Prostate gland (tissue), 2 donors: ENCODE results near the gene PRDM11. TPM values are rescaled to one million over a fixed set of nuclear protein-coding genes. Genes with fewer than 3 reads are reported as not detected.

Experiments used
- DNase-seq: peaks from one replicate; pipeline ENCODE4 v3.0.0-alpha.2; 2019; ENCODE audit warnings: low spot score
- H3K27ac ChIP-seq, 2 donors: fragments of 200-600 bp; sonication (generic); 2 replicates each; pipeline ENCODE4 v1.5.1; 2017 to 2019
- H3K27me3 ChIP-seq: fragments of 200-600 bp; sonication (generic); replicated peaks from 2 replicates; pipeline ENCODE4 v1.5.1; 2019; ENCODE audit not compliant: insufficient read depth
- H3K36me3 ChIP-seq, 2 donors: fragments of 200-600 bp; sonication (generic); 1 replicate in 1 of 2; 2 replicates in 1 of 2; pipeline versions ENCODE4 v1.5.1 to v1.8.1; 2017 to 2019
- H3K4me1 ChIP-seq: fragments of 200-600 bp; sonication (generic); replicated peaks from 2 replicates; pipeline ENCODE4 v1.5.1; 2019
- H3K4me3 ChIP-seq, 2 donors: fragments of 200-600 bp; sonication (generic); 2 replicates each; pipeline ENCODE4 v1.5.1; 2017 to 2019
- H3K9me3 ChIP-seq: fragments of 200-600 bp; sonication (generic); 2 replicates; pipeline ENCODE4 v1.5.1; 2017
- POLR2A ChIP-seq: fragments of 450-650 bp; IDR thresholded peaks from one replicate; pipeline ENCODE4 v1.6.1; 2016; ENCODE audit warnings: antibody characterized with exemption, mild to moderate bottlenecking
- POLR2AphosphoS5 ChIP-seq: sonication (generic); formaldehyde crosslinking; IDR thresholded peaks from one replicate; pipeline ENCODE4 v1.6.1; 2017; ENCODE audit warnings: antibody characterized with exemption
- WGBS: methylation state at CpG from one replicate; pipeline ENCODE4 v1.1.5; 2018; 5-methylcytosine and 5-hydroxymethylcytosine counted together
- intact Hi-C: fragments of 100-400 bp; cut with DNase I; formaldehyde crosslinking; loops from one replicate; pipeline ENCODE4 v1.14.2; 2022
- total RNA-seq, 2 donors: library from RNA; depleted of rRNA; stranded (reverse); fragments of >200 nt; gene quantifications; one replicate each; pipeline ENCODE4 v1.1.0, GENCODE V29; 2016
- TF ChIP-seq, protein P1 (sequence below), 4 experiments: fragments of 200-600 bp in 2 of 4; fragments of 450-650 bp in 2 of 4; sonication (generic) in 2 of 4; IDR thresholded peaks; 1 replicate in 3 of 4; 2 replicates in 1 of 4; pipeline ENCODE4 v1.5.1; 2016 to 2019; ENCODE audit warnings: antibody characterized with exemption in 4 of 4, mild to moderate bottlenecking in 2 of 4, moderate library complexity in 2 of 4

PRDM11 gene
- total RNA-seq, 2 donors from 2014 or later = 13.1 to 15.3 TPM

DNA sequence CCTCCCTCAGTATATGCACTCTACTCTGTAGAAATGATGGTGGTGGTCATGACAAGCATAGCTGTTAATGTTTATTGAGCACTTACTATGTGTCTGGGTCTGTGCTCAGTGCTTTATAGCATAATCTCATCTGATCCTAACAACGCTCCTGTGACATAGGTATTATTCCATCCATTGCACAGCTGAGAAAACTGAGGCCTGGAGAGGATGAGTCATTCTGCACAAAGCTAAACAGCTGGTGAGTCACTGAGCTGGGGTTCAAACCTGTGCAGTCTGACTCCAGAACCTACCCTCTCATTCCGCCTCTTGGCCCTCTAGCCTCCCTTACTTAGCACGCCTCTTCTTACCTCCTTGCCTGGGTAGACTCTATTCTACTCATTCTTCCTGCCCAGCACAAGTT, 41.7 kb downstream of the PRDM11 start:
- TF ChIP-seq POLR2AphosphoS5 (no peak), POLR2A (no peak)
- TF ChIP-seq, protein P1, sequence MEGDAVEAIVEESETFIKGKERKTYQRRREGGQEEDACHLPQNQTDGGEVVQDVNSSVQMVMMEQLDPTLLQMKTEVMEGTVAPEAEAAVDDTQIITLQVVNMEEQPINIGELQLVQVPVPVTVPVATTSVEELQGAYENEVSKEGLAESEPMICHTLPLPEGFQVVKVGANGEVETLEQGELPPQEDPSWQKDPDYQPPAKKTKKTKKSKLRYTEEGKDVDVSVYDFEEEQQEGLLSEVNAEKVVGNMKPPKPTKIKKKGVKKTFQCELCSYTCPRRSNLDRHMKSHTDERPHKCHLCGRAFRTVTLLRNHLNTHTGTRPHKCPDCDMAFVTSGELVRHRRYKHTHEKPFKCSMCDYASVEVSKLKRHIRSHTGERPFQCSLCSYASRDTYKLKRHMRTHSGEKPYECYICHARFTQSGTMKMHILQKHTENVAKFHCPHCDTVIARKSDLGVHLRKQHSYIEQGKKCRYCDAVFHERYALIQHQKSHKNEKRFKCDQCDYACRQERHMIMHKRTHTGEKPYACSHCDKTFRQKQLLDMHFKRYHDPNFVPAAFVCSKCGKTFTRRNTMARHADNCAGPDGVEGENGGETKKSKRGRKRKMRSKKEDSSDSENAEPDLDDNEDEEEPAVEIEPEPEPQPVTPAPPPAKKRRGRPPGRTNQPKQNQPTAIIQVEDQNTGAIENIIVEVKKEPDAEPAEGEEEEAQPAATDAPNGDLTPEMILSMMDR (IDR thresholded peaks at IDR 0.05) = no peak
- Histone ChIP-seq H3K36me3 (no peaks in the 10 kb centered on the region), H3K27me3 (no peaks in the 10 kb centered on the region), H3K4me3 (no peak overlapping the region), H3K9me3 (no peaks in the 10 kb centered on the region), H3K27ac (no peak overlapping the region), H3K4me1 (no peaks in the 10 kb centered on the region)
- intact Hi-C loops = no loop called here
- DNase-seq = no peak
- WGBS = 99% methylated on average over 3 of the region's 3 CpGs

DNA sequence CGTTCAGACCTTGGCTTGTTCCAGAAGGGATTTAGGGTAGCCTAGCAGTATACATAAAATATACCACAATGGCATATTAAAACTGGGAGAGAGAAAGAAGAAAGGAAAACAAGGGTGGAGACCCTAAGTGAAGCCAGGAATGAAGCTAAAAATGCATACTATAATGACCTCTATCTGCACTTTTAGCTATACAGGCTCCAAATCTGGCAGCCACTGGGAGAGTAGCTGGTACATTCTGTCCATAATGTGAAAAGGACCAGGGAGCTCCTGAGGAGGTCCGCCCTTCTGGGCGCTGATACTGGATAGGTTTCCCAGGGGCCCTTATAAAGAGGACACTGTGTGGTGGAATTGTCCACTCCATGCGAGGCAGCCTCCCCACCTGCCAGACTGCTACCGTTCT, 42.8 kb downstream of the PRDM11 start:
- Histone ChIP-seq H3K4me3 (no peak overlapping the region), H3K27ac (no peak overlapping the region), H3K36me3 (no peaks in the 10 kb centered on the region), H3K27me3 (no peaks in the 10 kb centered on the region), H3K4me1 (no peaks in the 10 kb centered on the region), H3K9me3 (no peaks in the 10 kb centered on the region)
- TF ChIP-seq POLR2AphosphoS5 = no peak
- TF ChIP-seq POLR2A = no peak
- intact Hi-C loops = no loop called here
- WGBS = 80% methylated on average over 5 of the region's 5 CpGs
- DNase-seq = no peak

DNA sequence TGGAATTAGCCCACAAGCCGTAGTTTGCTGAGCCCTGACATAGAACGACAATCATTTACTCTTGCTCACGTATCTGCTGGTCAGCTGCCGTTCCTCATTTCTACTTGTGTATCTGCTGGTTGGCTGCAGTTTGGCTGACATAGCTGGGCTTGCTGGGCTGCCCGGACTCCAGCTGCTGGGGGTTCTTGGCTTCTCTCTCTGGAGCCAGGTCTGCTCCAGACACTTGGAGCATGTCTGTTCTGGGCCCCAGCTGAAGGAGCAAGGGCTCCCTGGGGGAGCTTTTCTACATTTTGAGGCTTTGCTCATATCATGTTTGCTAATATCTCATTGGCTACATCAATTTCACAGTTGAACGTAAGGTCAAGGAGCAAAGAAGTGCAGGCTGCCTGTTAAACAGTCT, 47.3 kb downstream of the PRDM11 start:
- H3K9me3 ChIP-seq = no peaks in the 10 kb centered on the region
- intact Hi-C loops = no loop called here
- no peaks in the 10 kb centered on the region for H3K27me3 ChIP-seq
- no peaks in the 10 kb centered on the region for H3K36me3 ChIP-seq
- WGBS = 68% methylated on average over 6 of the region's 6 CpGs
- DNase-seq = no peak
- H3K27ac ChIP-seq = no peak overlapping the region
- H3K4me1 ChIP-seq = no peaks in the 10 kb centered on the region
- TF ChIP-seq POLR2AphosphoS5 (no peak), POLR2A (no peak)
- TF ChIP-seq, protein P1 (IDR thresholded peaks at IDR 0.05) = no peak
- no peak overlapping the region for H3K4me3 ChIP-seq

DNA sequence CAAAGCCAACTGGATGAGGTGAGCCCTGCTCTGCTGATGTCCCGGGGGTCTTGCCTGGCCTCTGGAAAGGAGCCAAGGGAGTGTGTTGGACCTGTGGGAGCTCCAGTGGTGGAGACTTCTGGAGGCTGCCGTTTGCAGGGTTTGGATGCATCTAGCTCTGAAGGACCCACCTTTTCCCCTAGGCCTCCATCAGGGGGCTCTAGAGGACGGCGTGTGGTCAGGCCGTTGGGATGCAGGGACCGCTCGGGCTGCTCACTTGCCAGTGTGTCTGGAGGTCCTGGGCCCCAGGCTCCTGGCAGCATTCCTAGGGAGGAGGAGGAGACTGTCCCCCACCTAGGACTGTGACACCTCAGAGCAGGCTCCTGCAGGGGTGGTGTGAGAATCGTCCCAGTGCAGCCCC, 58.3 kb downstream of the PRDM11 start:
- no peaks in the 10 kb centered on the region for H3K9me3 ChIP-seq
- H3K4me3 ChIP-seq = no peak overlapping the region
- H3K4me1 ChIP-seq = peaks cover 9% of the 10 kb centered on the region
- no peaks in the 10 kb centered on the region for H3K36me3 ChIP-seq
- no peaks in the 10 kb centered on the region for H3K27me3 ChIP-seq
- intact Hi-C loops = loop anchor here (5.0 to 10.0 kb wide), 3 partner anchors 42 to 128 kb away; no protein-coding TSS in a partner anchor
- H3K27ac ChIP-seq = no peak overlapping the region
- TF ChIP-seq POLR2A (no peak), POLR2AphosphoS5 (no peak)
- TF ChIP-seq, protein P1 (IDR thresholded peaks at IDR 0.05) = no peak
- DNase-seq = no peak
- WGBS = 51% methylated on average over 8 of the region's 8 CpGs

DNA sequence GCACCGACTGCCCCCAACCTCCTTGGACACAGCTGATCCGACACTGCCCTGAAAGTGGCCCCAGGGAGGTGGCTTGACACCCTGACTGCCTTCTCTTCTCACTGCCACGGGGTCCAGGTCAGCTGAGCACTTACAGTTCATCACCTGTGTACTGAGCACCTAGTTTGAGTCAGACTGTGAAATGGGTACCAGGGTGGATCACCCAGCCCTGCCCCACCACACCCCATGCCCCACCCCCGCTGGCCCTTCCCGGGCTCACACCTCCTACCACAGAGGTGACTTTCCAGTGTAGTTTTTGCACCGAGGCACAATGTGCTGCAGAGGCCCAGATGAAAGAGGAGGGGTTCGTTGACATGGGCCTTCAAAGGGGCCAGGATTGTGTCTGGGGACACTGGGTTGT, 59.5 kb downstream of the PRDM11 start:
- Histone ChIP-seq H3K4me3 (no peak overlapping the region), H3K27ac (no peak overlapping the region), H3K36me3 (no peaks in the 10 kb centered on the region), H3K9me3 (no peaks in the 10 kb centered on the region), H3K4me1 (peaks cover 9% of the 10 kb centered on the region), H3K27me3 (no peaks in the 10 kb centered on the region)
- intact Hi-C loops = loop anchor here (5.0 to 10.0 kb wide), 3 partner anchors 44 to 126 kb away; no protein-coding TSS in a partner anchor
- no peak for TF ChIP-seq POLR2A
- TF ChIP-seq, protein P1 (IDR thresholded peaks at IDR 0.05) = no peak
- no peak for TF ChIP-seq POLR2AphosphoS5
- DNase-seq = no peak
- 47% methylated on average over 5 of the region's 7 CpGs for WGBS
